ENCODE data around the gene SEMA5A. TPM values are rescaled to one million over a fixed set of nuclear protein-coding genes. Genes with fewer than 3 reads are reported as not detected.

Gene SEMA5A
- total and polyA plus RNA-seq, 7 donors = 0.24 to 3.9 (median 0.66) TPM

DNA sequence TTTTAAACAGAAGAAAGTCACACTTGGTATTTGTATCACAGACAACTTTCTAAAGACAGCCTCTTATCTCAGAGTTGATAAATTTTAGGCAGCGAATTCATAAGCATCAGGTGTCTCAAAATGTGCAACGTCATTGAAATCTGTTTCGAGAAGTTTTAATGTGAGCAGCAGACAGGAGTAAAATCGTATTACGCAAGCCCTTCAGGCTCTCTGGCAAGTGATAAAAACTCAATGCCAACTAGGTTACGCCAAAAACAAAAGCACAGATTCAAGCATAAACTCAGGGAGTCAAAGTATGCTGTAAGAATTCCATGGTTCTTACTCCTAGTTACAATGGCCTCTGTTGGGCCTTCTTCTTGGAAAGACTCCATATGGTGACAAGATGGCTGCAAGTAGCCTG is 244.7 kb downstream of the SEMA5A start:
- H3K36me3 ChIP-seq (ENCODE audit: insufficient read depth in 1 of 2, low read depth in 1 of 2) = no peaks in the 10 kb centered on the region
- no peaks in the 10 kb centered on the region for H3K27me3 ChIP-seq (ENCODE audit: insufficient read depth in 3 of 3, low read length in 2 of 3)
- 34 to 75% (median 50%) methylated on average over 6 of the region's 6 CpGs for WGBS, 3 donors
- TF ChIP-seq, protein P1, sequence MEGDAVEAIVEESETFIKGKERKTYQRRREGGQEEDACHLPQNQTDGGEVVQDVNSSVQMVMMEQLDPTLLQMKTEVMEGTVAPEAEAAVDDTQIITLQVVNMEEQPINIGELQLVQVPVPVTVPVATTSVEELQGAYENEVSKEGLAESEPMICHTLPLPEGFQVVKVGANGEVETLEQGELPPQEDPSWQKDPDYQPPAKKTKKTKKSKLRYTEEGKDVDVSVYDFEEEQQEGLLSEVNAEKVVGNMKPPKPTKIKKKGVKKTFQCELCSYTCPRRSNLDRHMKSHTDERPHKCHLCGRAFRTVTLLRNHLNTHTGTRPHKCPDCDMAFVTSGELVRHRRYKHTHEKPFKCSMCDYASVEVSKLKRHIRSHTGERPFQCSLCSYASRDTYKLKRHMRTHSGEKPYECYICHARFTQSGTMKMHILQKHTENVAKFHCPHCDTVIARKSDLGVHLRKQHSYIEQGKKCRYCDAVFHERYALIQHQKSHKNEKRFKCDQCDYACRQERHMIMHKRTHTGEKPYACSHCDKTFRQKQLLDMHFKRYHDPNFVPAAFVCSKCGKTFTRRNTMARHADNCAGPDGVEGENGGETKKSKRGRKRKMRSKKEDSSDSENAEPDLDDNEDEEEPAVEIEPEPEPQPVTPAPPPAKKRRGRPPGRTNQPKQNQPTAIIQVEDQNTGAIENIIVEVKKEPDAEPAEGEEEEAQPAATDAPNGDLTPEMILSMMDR (IDR thresholded peaks at IDR 0.05) = no peak
- no peak overlapping the region for H3K27ac ChIP-seq
- no peaks in the 10 kb centered on the region for H3K9me3 ChIP-seq
- ATAC-seq (peak in 1 of 4 donors; percentile 37), DNase-seq (no peak)
- intact Hi-C loops (cut with DNase I) = no loop called here
- H3K4me1 ChIP-seq = no peaks in the 10 kb centered on the region
- H3K4me3 ChIP-seq = no peak overlapping the region

DNA sequence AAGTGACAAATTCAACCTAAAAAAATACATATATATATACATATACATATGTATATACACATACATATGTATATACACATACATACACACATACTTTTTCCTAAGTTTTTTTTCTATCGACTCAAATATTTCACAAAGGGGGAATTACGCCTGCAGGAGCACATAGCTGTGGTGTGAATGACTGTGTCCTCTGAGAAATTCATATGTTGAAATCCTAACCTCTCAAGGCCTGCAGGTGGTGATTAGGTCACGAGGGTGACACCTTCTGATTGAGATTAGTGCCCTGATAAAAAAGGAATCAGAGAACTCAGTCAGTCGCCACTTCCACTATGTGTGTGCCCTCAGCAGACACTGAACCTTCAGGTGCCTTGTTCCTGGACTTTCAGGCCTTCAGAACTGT is 248.7 kb downstream of the SEMA5A start:
- intact Hi-C loops (cut with DNase I) = no loop called here
- ATAC-seq (no peak), DNase-seq (no peak)
- H3K27ac ChIP-seq = no peak overlapping the region
- 70 to 80% (median 70%) methylated on average over 4 of the region's 4 CpGs for WGBS, 3 donors
- no peaks in the 10 kb centered on the region for H3K27me3 ChIP-seq (ENCODE audit: insufficient read depth in 3 of 3, low read length in 2 of 3)
- no peaks in the 10 kb centered on the region for H3K9me3 ChIP-seq
- H3K36me3 ChIP-seq (ENCODE audit: insufficient read depth in 1 of 2, low read depth in 1 of 2) = no peaks in the 10 kb centered on the region
- H3K4me3 ChIP-seq = no peak overlapping the region
- H3K4me1 ChIP-seq = no peaks in the 10 kb centered on the region
- TF ChIP-seq, protein P1 (IDR thresholded peaks at IDR 0.05) = no peak

DNA sequence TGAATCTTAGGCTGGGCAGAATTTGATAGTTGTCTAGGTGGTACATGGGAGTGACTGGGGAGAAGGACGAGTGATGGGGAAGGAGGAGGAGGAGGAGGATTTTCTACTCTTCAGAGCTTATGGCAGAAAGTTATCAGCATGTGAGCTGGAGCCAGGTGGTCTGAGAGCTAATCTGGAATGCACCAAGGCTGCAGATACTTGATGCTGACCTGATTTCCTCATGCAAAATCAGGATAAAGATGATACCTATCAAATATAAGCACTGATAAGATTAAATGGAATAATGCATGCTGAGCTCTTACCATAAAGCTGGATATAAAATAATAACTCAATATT is 250.4 kb downstream of the SEMA5A start:
- 68 to 77% (median 70%) methylated on average over 1 of the region's 1 CpG for WGBS, 3 donors

DNA sequence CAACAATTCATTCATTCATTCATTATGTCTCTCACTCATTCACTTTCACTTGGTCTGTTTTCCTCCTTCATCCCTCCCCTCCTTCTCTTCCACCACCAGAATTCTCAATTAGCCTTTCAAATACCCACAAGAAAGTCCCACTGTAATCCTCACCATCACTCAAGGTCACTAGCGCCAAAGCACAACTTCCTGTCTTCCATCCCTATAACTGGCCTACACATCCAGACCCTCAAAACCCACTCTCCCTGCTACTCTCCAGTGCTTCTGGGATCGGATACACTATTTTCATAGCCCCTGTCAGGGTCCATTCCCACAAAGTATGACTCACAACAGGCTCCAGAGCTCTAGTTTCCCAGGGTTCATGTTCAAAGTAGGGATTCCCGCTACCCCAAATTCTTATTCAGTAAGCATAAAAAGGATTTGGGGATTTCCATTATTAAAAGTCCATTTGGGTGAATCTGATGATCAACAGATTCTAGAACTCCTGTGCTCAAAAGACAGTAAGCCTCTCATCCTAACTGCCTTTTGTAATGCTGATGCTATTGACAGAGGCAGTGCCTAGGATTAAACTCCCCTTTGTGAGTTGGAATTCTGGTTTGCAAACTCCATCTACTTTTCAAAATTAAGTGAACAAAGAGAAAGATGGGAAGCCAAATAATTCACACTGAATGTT is 250.9 kb downstream of the SEMA5A start:
- Histone ChIP-seq H3K9me3 (no peaks in the 10 kb centered on the region), H3K4me3 (no peak overlapping the region), H3K27me3 (ENCODE audit: insufficient read depth in 3 of 3, low read length in 2 of 3) (no peaks in the 10 kb centered on the region), H3K27ac (no peak overlapping the region), H3K36me3 (ENCODE audit: insufficient read depth in 1 of 2, low read depth in 1 of 2) (no peaks in the 10 kb centered on the region), H3K4me1 (no peaks in the 10 kb centered on the region)
- intact Hi-C loops (cut with DNase I) = no loop called here
- DNase-seq = no peak
- TF ChIP-seq, protein P1 (IDR thresholded peaks at IDR 0.05) = no peak
- WGBS, 3 donors = 67 to 88% (median 74%) methylated on average over 3 of the region's 3 CpGs
- no peak for ATAC-seq

More for the DNA sequence above, 250.4 kb downstream of the SEMA5A start:
- no peak for DNase-seq
- no peaks in the 10 kb centered on the region for H3K9me3 ChIP-seq
- no peaks in the 10 kb centered on the region for H3K27me3 ChIP-seq (ENCODE audit: insufficient read depth in 3 of 3, low read length in 2 of 3)
- intact Hi-C loops (cut with DNase I) = no loop called here
- H3K4me1 ChIP-seq = no peaks in the 10 kb centered on the region
- H3K36me3 ChIP-seq (ENCODE audit: insufficient read depth in 1 of 2, low read depth in 1 of 2) = no peaks in the 10 kb centered on the region
- TF ChIP-seq, protein P1 (IDR thresholded peaks at IDR 0.05) = no peak
- H3K27ac ChIP-seq = no peak overlapping the region
- no peak overlapping the region for H3K4me3 ChIP-seq
- ATAC-seq = no peak

DNA sequence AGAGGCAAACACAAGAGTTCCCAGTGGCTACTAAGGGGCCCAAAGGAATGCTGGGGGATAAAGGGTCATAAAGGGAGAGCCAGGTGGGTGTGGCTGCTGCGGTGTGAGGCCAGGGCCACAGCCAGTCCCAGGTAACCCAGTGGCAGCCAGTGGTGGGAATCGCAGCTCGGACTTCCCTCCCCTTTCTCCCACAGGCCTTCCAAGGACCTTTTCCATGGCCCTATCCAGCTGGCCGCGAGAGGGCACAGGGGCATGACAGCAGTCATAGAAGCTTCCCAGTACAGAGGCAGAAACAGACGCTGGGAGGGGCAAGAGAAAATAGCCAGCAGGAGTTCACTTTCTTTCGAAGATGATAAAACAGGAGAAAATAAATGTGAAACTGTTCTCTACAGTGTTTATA is 257.6 kb downstream of the SEMA5A start:
- ATAC-seq = no peak
- intact Hi-C loops (cut with DNase I) = no loop called here
- TF ChIP-seq, protein P1 (IDR thresholded peaks at IDR 0.05) = no peak
- 74 to 80% (median 75%) methylated on average over 7 of the region's 7 CpGs for whole genome bisulfite sequencing, 3 donors
- DNase-seq = no peak
- Histone ChIP-seq H3K4me3 (no peak overlapping the region), H3K27me3 (ENCODE audit: insufficient read depth in 3 of 3, low read length in 2 of 3) (no peaks in the 10 kb centered on the region), H3K4me1 (no peaks in the 10 kb centered on the region), H3K36me3 (ENCODE audit: insufficient read depth in 1 of 2, low read depth in 1 of 2) (no peaks in the 10 kb centered on the region), H3K9me3 (no peaks in the 10 kb centered on the region), H3K27ac (no peak overlapping the region)
